ENCODE measurements around the gene IWS1.

Gene IWS1

DNA sequence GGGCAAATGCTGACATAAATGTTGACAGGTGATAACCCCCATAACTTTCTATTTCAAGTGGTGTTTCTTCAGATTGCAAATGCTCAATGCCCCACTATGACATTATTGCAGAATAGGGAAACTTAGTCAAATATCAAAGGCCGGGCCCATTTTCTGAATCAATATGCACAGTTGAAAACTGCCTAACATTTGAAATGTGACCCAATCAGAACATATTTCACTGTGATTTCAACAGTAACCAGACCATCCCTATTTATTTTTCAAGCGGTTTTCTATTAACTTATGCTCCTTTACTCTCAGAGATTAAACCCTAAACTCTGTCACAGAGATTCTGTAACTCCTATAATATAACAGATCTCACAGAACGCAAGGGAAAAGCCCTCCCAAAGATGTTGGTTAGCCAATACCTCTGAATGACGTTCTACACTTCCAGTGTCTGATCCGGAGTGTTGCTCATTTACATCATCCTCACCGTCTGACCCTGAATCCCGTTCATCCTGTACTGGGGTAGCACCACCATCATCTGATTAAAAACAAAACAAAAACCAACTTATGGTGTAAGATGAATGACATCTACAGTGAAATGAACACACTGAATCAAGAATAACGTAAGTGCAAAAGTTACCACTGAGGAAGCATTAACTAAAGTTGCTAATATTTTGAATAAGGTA is 2.9 kb downstream of the IWS1 start:
- Histone ChIP-seq H3K36me3 (ENCODE audit: control insufficient read depth, insufficient read depth, low read length) (peaks cover 3% of the 10 kb centered on the region; the same call in 1 of the 2 replicates), H3K4me3 (replicated peaks; ENCODE audit: low read depth, low read length) (no peak overlapping the region), H3K27me3 (replicated peaks; ENCODE audit: control insufficient read depth, insufficient read depth, low read length) (no peaks in the 10 kb centered on the region)
- TF ChIP-seq, protein P1, sequence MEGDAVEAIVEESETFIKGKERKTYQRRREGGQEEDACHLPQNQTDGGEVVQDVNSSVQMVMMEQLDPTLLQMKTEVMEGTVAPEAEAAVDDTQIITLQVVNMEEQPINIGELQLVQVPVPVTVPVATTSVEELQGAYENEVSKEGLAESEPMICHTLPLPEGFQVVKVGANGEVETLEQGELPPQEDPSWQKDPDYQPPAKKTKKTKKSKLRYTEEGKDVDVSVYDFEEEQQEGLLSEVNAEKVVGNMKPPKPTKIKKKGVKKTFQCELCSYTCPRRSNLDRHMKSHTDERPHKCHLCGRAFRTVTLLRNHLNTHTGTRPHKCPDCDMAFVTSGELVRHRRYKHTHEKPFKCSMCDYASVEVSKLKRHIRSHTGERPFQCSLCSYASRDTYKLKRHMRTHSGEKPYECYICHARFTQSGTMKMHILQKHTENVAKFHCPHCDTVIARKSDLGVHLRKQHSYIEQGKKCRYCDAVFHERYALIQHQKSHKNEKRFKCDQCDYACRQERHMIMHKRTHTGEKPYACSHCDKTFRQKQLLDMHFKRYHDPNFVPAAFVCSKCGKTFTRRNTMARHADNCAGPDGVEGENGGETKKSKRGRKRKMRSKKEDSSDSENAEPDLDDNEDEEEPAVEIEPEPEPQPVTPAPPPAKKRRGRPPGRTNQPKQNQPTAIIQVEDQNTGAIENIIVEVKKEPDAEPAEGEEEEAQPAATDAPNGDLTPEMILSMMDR (IDR thresholded peaks at IDR 0.05; ENCODE audit: insufficient read depth, low read length, poor library complexity, severe bottlenecking) = no peak
- no peak for DNase-seq (ENCODE audit: extremely low read depth, insufficient read length)

GRCh38 chr2:127520424-127520823 is 5.9 kb downstream of the IWS1 start:
- Histone ChIP-seq H3K36me3 (ENCODE audit: control insufficient read depth, insufficient read depth, low read length) (peaks cover 5% of the 10 kb centered on the region), H3K27me3 (replicated peaks; ENCODE audit: control insufficient read depth, insufficient read depth, low read length) (no peaks in the 10 kb centered on the region), H3K4me3 (replicated peaks; ENCODE audit: low read depth, low read length) (no peak overlapping the region)
- TF ChIP-seq, protein P1 (IDR thresholded peaks at IDR 0.05; ENCODE audit: insufficient read depth, low read length, poor library complexity, severe bottlenecking) = no peak
- DNase-seq (ENCODE audit: extremely low read depth, insufficient read length) = no peak

- TF ChIP-seq, protein P1 (IDR thresholded peaks at IDR 0.05; ENCODE audit: insufficient read depth, low read length, poor library complexity, severe bottlenecking) = no peak
- DNase-seq (ENCODE audit: extremely low read depth, insufficient read length) = no peak
- Histone ChIP-seq H3K4me3 (replicated peaks; ENCODE audit: low read depth, low read length) (no peak overlapping the region), H3K36me3 (ENCODE audit: control insufficient read depth, insufficient read depth, low read length) (peaks cover 12% of the 10 kb centered on the region), H3K27me3 (replicated peaks; ENCODE audit: control insufficient read depth, insufficient read depth, low read length) (no peaks in the 10 kb centered on the region)
Measured at GRCh38 chr2:127517465-127517864, 8.8 kb downstream of the IWS1 start.

- Histone ChIP-seq H3K4me3 (replicated peaks; ENCODE audit: low read depth, low read length) (no peak overlapping the region), H3K27me3 (replicated peaks; ENCODE audit: control insufficient read depth, insufficient read depth, low read length) (no peaks in the 10 kb centered on the region), H3K36me3 (ENCODE audit: control insufficient read depth, insufficient read depth, low read length) (peaks cover 10% of the 10 kb centered on the region)
- no peak for DNase-seq (ENCODE audit: extremely low read depth, insufficient read length)
- TF ChIP-seq, protein P1 (IDR thresholded peaks at IDR 0.05; ENCODE audit: insufficient read depth, low read length, poor library complexity, severe bottlenecking) = no peak
Measured at GRCh38 chr2:127516041-127516762, 10.1 kb downstream of the IWS1 start.

GRCh38 chr2:127515383-127515915 is 10.8 kb downstream of the IWS1 start:
- H3K27me3 ChIP-seq (replicated peaks; ENCODE audit: control insufficient read depth, insufficient read depth, low read length) = no peaks in the 10 kb centered on the region
- TF ChIP-seq, protein P1 (IDR thresholded peaks at IDR 0.05; ENCODE audit: insufficient read depth, low read length, poor library complexity, severe bottlenecking) = no peak
- H3K36me3 ChIP-seq (ENCODE audit: control insufficient read depth, insufficient read depth, low read length) = peaks cover 10% of the 10 kb centered on the region
- H3K4me3 ChIP-seq (replicated peaks; ENCODE audit: low read depth, low read length) = no peak overlapping the region
- no peak for DNase-seq (ENCODE audit: extremely low read depth, insufficient read length)

Data from GM06990 (cell line).